HCT116 (cell line): ENCODE results near the gene FNDC3B. TPM values are rescaled to one million over a fixed set of nuclear protein-coding genes. Genes with fewer than 3 reads are reported as not detected.

ENCODE experiments used
- ATAC-seq: fragments of 200-7000 bp; cut with Tn5 transposase; 2 replicates; pipeline ENCODE4 v1.9.1; 2020; ENCODE audit warnings: mild to moderate bottlenecking, moderate library complexity
- BruUV-seq: library from RNA; stranded (reverse); fragments of 400-500 nt; replicated peaks from 2 replicates; lab custom pipeline; 2021; lab: Mats Ljungman, UMichigan
- CTCF ChIA-PET: fragments of 300-600 bp; sonication (Branson Sonifier 250); formaldehyde crosslinking; loops from one replicate; lab custom pipeline; 2021; ENCODE audit warnings: antibody characterized with exemption; lab: Charles Lee
- POLR2A ChIA-PET: fragments of 300-600, 350-600 bp; sonication (Branson Sonifier 250); formaldehyde crosslinking; loops from one replicate; lab custom pipeline; 2021; ENCODE audit warnings: antibody characterized with exemption; lab: Charles Lee
- RAD21 ChIA-PET, 2 experiments: fragments of 300-600 bp; sonication (Branson Sonifier 250); formaldehyde crosslinking; loops; one replicate each; lab custom pipeline; 2023; ENCODE audit warnings: low total read pairs in 2 of 2; ENCODE audit not compliant: uncharacterized antibody in 2 of 2, unreplicated experiment in 2 of 2, low non-redundant PET in 1 of 2; lab: Charles Lee
- DNase-seq: peaks from one replicate; pipeline ENCODE4 v3.0.0-alpha.2; 2010; ENCODE audit warnings: low read depth, low spot score
- H2AFZ ChIP-seq: fragments of 200-600 bp; shearing (Covaris generic), sonication (generic); 2 replicates; pipeline ENCODE4 v1.6.1; 2017; ENCODE audit warnings: low read depth, mixed run types, mixed read lengths, antibody characterized with exemption, low read length; ENCODE audit not compliant: poor library complexity, severe bottlenecking
- H3K27ac ChIP-seq: 2 replicates; pipeline ENCODE4 v1.5.1; 2012; ENCODE audit warnings: low read depth, low read length
- H3K27me3 ChIP-seq: fragments of 200-600 bp; sonication (generic); 2 replicates; pipeline ENCODE4 v1.6.1; 2016; ENCODE audit warnings: mixed run types, low read length, mixed read lengths; ENCODE audit not compliant: insufficient read depth
- H3K36me3 ChIP-seq, 2 experiments: fragments of 200-500 bp in 1 of 2; fragments of 200-600 bp in 1 of 2; sonication (Bioruptor generic) in 1 of 2; sonication (generic) in 1 of 2; 2 replicates each; pipeline versions ENCODE4 v1.5.1 to v1.6.1; 2014 to 2016; ENCODE audit warnings: low read length in 2 of 2, inconsistent platforms in 1 of 2, mixed read lengths in 1 of 2, mixed run types in 1 of 2; ENCODE audit not compliant: insufficient read depth in 2 of 2, control insufficient read depth in 1 of 2
- H3K4me1 ChIP-seq, 2 experiments: fragments of 200-600 bp in 1 of 2; sonication (generic) in 1 of 2; 2 replicates each; pipeline versions ENCODE4 v1.5.1 to v1.6.1; 2012 to 2017; ENCODE audit warnings: low read length in 2 of 2, inconsistent platforms in 1 of 2, mild to moderate bottlenecking in 1 of 2, mixed read lengths in 1 of 2, mixed run types in 1 of 2, moderate library complexity in 1 of 2; ENCODE audit not compliant: insufficient read depth in 2 of 2, control insufficient read depth in 1 of 2
- H3K4me2 ChIP-seq: fragments of 200-600 bp; sonication (generic); 2 replicates; pipeline ENCODE4 v1.6.1; 2017; ENCODE audit warnings: mixed run types, low read length, mixed read lengths
- H3K4me3 ChIP-seq, 2 experiments: fragments of 200-600 bp in 1 of 2; sonication (generic) in 1 of 2; replicated peaks in 1 of 2; 2 replicates each; pipeline ENCODE4 v1.5.1; 2011 to 2016; ENCODE audit warnings: low read length in 2 of 2, control low read depth in 1 of 2, low read depth in 1 of 2, mild to moderate bottlenecking in 1 of 2, mixed read lengths in 1 of 2, mixed run types in 1 of 2
- H3K79me2 ChIP-seq: fragments of 200-600 bp; sonication (generic); 2 replicates; pipeline ENCODE4 v1.6.1; 2017; ENCODE audit warnings: mild to moderate bottlenecking, mixed run types, low read length, moderate library complexity, mixed read lengths; ENCODE audit not compliant: insufficient read depth
- H3K9ac ChIP-seq: fragments of 200-600 bp; sonication (generic); 2 replicates; pipeline ENCODE4 v1.6.1; 2016; ENCODE audit warnings: low read length, mixed read lengths
- H3K9me2 ChIP-seq: fragments of 200-600 bp; sonication (generic), shearing (Covaris generic); 2 replicates; pipeline ENCODE4 v1.6.1; 2017; ENCODE audit warnings: mixed run types, mild to moderate bottlenecking, moderate library complexity; ENCODE audit not compliant: insufficient read depth
- H3K9me3 ChIP-seq, 2 experiments: fragments of 200-500 bp in 1 of 2; fragments of 200-600 bp in 1 of 2; sonication (Bioruptor generic) in 1 of 2; sonication (generic) in 1 of 2; 2 replicates each; pipeline ENCODE4 v1.6.1; 2014 to 2017; ENCODE audit warnings: low read length in 2 of 2, mixed read lengths in 2 of 2, inconsistent platforms in 1 of 2, low read depth in 1 of 2, mild to moderate bottlenecking in 1 of 2, mixed run types in 1 of 2, moderate library complexity in 1 of 2; ENCODE audit not compliant: control insufficient read depth in 1 of 2, insufficient read depth in 1 of 2
- H4K20me1 ChIP-seq: fragments of 200-600 bp; sonication (generic), shearing (Covaris generic); 2 replicates; pipeline ENCODE4 v1.6.1; 2017; ENCODE audit warnings: mixed run types, mild to moderate bottlenecking, moderate library complexity; ENCODE audit not compliant: insufficient read depth
- CEBPB ChIP-seq: IDR thresholded peaks from 2 replicates; pipeline ENCODE4 v1.6.1; 2012; ENCODE audit warnings: low read depth
- ELF1 ChIP-seq: IDR thresholded peaks from 2 replicates; pipeline ENCODE4 v1.6.1; 2012; ENCODE audit warnings: low read depth, borderline replicate concordance
- EZH2 ChIP-seq: fragments of 200-600 bp; sonication (generic); IDR thresholded peaks from 2 replicates; pipeline ENCODE4 v1.6.1; 2017; ENCODE audit warnings: antibody characterized with exemption, mixed run types
- EZH2phosphoT487 ChIP-seq: fragments of 200-600 bp; IDR thresholded peaks from 2 replicates; pipeline ENCODE4 v1.6.1; 2018; ENCODE audit warnings: antibody characterized with exemption, borderline replicate concordance
- FOSL1 ChIP-seq: IDR thresholded peaks from 2 replicates; pipeline ENCODE4 v1.6.1; 2012; ENCODE audit warnings: low read depth
- JUND ChIP-seq: IDR thresholded peaks from 2 replicates; pipeline ENCODE4 v1.6.1; 2012
- SP1 ChIP-seq: IDR thresholded peaks from 2 replicates; pipeline ENCODE4 v1.6.1; 2012; ENCODE audit warnings: low read depth
- SRF ChIP-seq: IDR thresholded peaks from 2 replicates; pipeline ENCODE4 v1.6.1; 2012; ENCODE audit warnings: low read depth
- TCF7L2 ChIP-seq: IDR thresholded peaks from 2 replicates; pipeline ENCODE4 v1.7.0; 2011; ENCODE audit warnings: borderline replicate concordance, inconsistent platforms; ENCODE audit not compliant: insufficient read depth, insufficient read length; ENCODE audit errors: extremely low read depth
- YY1 ChIP-seq: IDR thresholded peaks from 2 replicates; pipeline ENCODE4 v1.6.1; 2011; ENCODE audit warnings: low read length, low read depth, moderate library complexity, mild to moderate bottlenecking; ENCODE audit not compliant: insufficient replicate concordance; ENCODE audit errors: extremely low read depth
- ZFX ChIP-seq: fragments of 450-650 bp; IDR thresholded peaks from 2 replicates; pipeline ENCODE4 v1.6.1; 2017
- ZNF274 ChIP-seq: fragments of 200-500 bp; sonication (Bioruptor generic); IDR thresholded peaks from 2 replicates; pipeline ENCODE4 v1.6.1; 2014; ENCODE audit warnings: mild to moderate bottlenecking, low read depth, low read length, inconsistent platforms
- intact Hi-C: fragments of 100-400 bp; cut with micrococcal nuclease; formaldehyde crosslinking; loops from 2 replicates; pipeline ENCODE4 v1.10.0; 2022
- total RNA-seq: library from RNA; stranded (reverse); gene quantifications from one replicate; pipeline ENCODE4 v1.2.1, GENCODE V29; 2021; ENCODE audit not compliant: unreplicated experiment
- TF ChIP-seq, protein P1 (sequence below), 3 experiments: fragments of 200-600 bp in 1 of 3; sonication (generic) in 1 of 3; IDR thresholded peaks in 2 of 3; conservative IDR thresholded peaks in 1 of 3; 2 replicates each; pipeline ENCODE4 v1.5.1; 2012 to 2017; ENCODE audit warnings: low read depth in 2 of 3, low read length in 2 of 3, antibody characterized with exemption in 1 of 3, borderline replicate concordance in 1 of 3, control low read depth in 1 of 3, mild to moderate bottlenecking in 1 of 3, mixed read lengths in 1 of 3, mixed run types in 1 of 3, moderate library complexity in 1 of 3; ENCODE audit not compliant: insufficient read depth in 1 of 3
- TF ChIP-seq, protein P2 (sequence below): IDR thresholded peaks from 2 replicates; pipeline ENCODE4 v1.6.1; 2011; ENCODE audit warnings: mild to moderate bottlenecking, low read length, moderate library complexity; ENCODE audit not compliant: insufficient replicate concordance; ENCODE audit errors: extremely low read depth
- TF ChIP-seq, protein P3 (sequence below): IDR thresholded peaks from 2 replicates; pipeline ENCODE4 v1.6.1; 2012

FNDC3B gene
- total RNA-seq, 1 experiment from 2014 or later = 45.7 TPM

DNA sequence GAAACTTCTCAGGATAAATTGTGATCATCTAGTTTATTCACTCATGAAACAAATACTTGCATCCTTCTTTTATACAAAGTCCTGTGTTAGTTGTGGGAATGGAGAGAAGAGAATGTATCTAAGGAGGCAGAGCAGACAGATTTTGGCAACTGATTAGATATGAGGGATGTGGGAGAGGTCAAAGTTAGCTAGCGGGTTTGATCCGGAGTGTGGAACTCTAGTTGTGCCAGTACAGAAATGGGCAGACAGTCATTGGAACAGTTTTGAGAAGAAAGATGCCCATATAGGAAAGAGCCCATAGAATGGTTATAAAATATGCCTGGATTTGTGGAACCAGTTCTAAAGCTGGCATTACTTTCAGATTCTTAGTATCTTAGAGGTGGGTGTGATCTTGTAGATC, 141.1 kb downstream of the FNDC3B start:
- H3K4me2 ChIP-seq = no peak overlapping the region
- no peak overlapping the region for H3K9ac ChIP-seq
- H3K4me1 ChIP-seq = peaks cover 17 to 20% of the 10 kb centered on the region in 2 experiments; a peak in 3 of 4 replicates
- TF ChIP-seq EZH2phosphoT487 (no peak), SRF (no peak), JUND (no peak), YY1 (no peak), ZFX (no peak), FOSL1 (no peak)
- TF ChIP-seq, protein P1, sequence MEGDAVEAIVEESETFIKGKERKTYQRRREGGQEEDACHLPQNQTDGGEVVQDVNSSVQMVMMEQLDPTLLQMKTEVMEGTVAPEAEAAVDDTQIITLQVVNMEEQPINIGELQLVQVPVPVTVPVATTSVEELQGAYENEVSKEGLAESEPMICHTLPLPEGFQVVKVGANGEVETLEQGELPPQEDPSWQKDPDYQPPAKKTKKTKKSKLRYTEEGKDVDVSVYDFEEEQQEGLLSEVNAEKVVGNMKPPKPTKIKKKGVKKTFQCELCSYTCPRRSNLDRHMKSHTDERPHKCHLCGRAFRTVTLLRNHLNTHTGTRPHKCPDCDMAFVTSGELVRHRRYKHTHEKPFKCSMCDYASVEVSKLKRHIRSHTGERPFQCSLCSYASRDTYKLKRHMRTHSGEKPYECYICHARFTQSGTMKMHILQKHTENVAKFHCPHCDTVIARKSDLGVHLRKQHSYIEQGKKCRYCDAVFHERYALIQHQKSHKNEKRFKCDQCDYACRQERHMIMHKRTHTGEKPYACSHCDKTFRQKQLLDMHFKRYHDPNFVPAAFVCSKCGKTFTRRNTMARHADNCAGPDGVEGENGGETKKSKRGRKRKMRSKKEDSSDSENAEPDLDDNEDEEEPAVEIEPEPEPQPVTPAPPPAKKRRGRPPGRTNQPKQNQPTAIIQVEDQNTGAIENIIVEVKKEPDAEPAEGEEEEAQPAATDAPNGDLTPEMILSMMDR (IDR thresholded peaks at IDR 0.05 in 2 of 3, conservative IDR thresholded peaks at IDR 0.05 in 1 of 3; ENCODE audit: borderline replicate concordance in 1 of 3, insufficient read depth in 1 of 3, low read depth in 2 of 3, low read length in 2 of 3) = no peak
- peaks cover 7% of the 10 kb centered on the region; the same call in 1 of the 2 replicates for H3K79me2 ChIP-seq
- intact Hi-C loops = no loop called here
- H3K27me3 ChIP-seq = no peaks in the 10 kb centered on the region
- ATAC-seq (no peak), DNase-seq (no peak)
- no peak overlapping the region for H3K27ac ChIP-seq
- RAD21 ChIA-PET = no interaction called here
- no peak overlapping the region for H2AFZ ChIP-seq
- POLR2A ChIA-PET = no interaction called here
- no peaks in the 10 kb centered on the region for H3K9me2 ChIP-seq
- no peaks in the 10 kb centered on the region for H3K9me3 ChIP-seq
- BruUV-seq = no TSS peak
- CTCF ChIA-PET = no interaction called here
- no peaks in the 10 kb centered on the region for H3K36me3 ChIP-seq
- no peak overlapping the region for H3K4me3 ChIP-seq
- H4K20me1 ChIP-seq = no peaks in the 10 kb centered on the region

DNA sequence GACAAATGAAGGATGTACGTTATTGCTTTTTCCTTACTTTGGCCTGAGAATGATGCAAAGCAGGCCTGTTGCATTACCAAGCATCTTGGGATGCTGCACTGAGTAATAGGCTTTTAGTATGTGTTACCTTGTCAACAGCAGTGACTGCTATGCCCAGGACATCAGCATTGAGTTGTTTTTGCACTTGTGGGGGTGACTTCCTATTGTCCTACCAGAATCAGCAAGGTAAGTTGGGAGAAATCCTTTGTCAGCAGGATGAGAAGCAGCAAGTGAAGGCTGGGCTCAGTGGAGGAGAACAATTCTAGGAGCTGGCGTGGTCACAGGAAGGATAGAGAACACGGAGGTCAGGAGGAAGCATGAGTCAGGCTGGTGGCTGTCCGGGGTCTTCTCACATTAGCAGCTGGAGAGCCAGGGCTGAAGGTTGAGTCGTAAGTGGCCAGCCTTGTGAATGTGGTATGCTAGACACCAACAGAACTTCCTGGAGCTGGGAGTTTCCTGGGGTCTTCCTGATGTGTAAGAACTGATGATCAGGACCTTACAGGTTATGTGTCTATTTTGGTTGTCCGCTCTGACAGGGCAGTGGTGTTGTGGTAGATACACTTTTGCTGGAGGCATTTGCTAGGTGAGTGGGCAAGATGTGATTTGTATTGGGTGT, 142.7 kb downstream of the FNDC3B start:
- ChIA-PET RAD21 (no interaction called here), POLR2A (no interaction called here), CTCF (no interaction called here)
- Histone ChIP-seq H3K4me2 (peak overlapping the region; percentile 31; the same call in 1 of the 2 replicates), H3K4me3 (no peak overlapping the region), H2AFZ (no peak overlapping the region), H3K36me3 (no peaks in the 10 kb centered on the region), H3K79me2 (peaks cover 7% of the 10 kb centered on the region; the same call in 1 of the 2 replicates), H3K4me1 (peaks cover 17 to 20% of the 10 kb centered on the region in 2 experiments; a peak in 3 of 4 replicates), H4K20me1 (no peaks in the 10 kb centered on the region), H3K9me3 (no peaks in the 10 kb centered on the region), H3K9me2 (no peaks in the 10 kb centered on the region), H3K27me3 (no peaks in the 10 kb centered on the region), H3K27ac (no peak overlapping the region; the same call in 1 of the 2 replicates), H3K9ac (no peak overlapping the region)
- DNase-seq (no peak), ATAC-seq (peak; percentile 36; the same call in 1 of the 2 replicates)
- intact Hi-C loops = no loop called here
- no TSS peak for BruUV-seq
- TF ChIP-seq CEBPB (no peak), TCF7L2 (no peak), ELF1 (no peak), EZH2 (no peak), ZFX (no peak), FOSL1 (no peak), SRF (no peak), EZH2phosphoT487 (no peak), ZNF274 (no peak), SP1 (no peak)
- TF ChIP-seq, protein P2, sequence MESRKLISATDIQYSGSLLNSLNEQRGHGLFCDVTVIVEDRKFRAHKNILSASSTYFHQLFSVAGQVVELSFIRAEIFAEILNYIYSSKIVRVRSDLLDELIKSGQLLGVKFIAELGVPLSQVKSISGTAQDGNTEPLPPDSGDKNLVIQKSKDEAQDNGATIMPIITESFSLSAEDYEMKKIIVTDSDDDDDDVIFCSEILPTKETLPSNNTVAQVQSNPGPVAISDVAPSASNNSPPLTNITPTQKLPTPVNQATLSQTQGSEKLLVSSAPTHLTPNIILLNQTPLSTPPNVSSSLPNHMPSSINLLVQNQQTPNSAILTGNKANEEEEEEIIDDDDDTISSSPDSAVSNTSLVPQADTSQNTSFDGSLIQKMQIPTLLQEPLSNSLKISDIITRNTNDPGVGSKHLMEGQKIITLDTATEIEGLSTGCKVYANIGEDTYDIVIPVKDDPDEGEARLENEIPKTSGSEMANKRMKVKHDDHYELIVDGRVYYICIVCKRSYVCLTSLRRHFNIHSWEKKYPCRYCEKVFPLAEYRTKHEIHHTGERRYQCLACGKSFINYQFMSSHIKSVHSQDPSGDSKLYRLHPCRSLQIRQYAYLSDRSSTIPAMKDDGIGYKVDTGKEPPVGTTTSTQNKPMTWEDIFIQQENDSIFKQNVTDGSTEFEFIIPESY = no peak
- TF ChIP-seq, protein P3, sequence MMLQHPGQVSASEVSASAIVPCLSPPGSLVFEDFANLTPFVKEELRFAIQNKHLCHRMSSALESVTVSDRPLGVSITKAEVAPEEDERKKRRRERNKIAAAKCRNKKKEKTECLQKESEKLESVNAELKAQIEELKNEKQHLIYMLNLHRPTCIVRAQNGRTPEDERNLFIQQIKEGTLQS = no peak
